ENCODE data around the gene PARP3.

The PARP3 gene

GRCh38 chr3:51949121-51949520, 7.0 kb downstream of the PARP3 start:
- no peak for DNase-seq

- no peak for DNase-seq
Observed at GRCh38 chr3:51950899-51951298, 8.7 kb downstream of the PARP3 start.

GRCh38 chr3:51953445-51953844, 11.3 kb downstream of the PARP3 start:
- DNase-seq = no peak

- DNase-seq = no peak
Observed at GRCh38 chr3:51954105-51954504, 11.9 kb downstream of the PARP3 start.

- DNase-seq = no peak
Observed at GRCh38 chr3:51954713-51955112, 12.6 kb downstream of the PARP3 start.

- no peak for DNase-seq
Observed at GRCh38 chr3:51955175-51955892, 13.2 kb downstream of the PARP3 start, which contains the start of gene GPR62. GPR62 (plus strand) TSS chr3:51955381; CDS start chr3:51955653, 272 bp downstream.

GRCh38 chr3:51955893-51956770, 14.0 kb downstream of the PARP3 start:
- DNase-seq = peak; percentile 52

GRCh38 chr3:51957520-51958205, 15.5 kb downstream of the PARP3 start:
- no peak for DNase-seq

GRCh38 chr3:51958603-51959521, 16.7 kb downstream of the PARP3 start:
- DNase-seq = no peak

GRCh38 chr3:51959651-51960050, 17.5 kb downstream of the PARP3 start:
- no peak for DNase-seq

GRCh38 chr3:51960386-51960785, 18.2 kb downstream of the PARP3 start:
- DNase-seq = no peak

- no peak for DNase-seq
Observed at GRCh38 chr3:51961011-51961410, 18.8 kb downstream of the PARP3 start.

- no peak for DNase-seq
Observed at GRCh38 chr3:51961602-51962569, 19.7 kb downstream of the PARP3 start.

GRCh38 chr3:51962854-51963530, 20.8 kb downstream of the PARP3 start:
- no peak for DNase-seq

- no peak for DNase-seq
Observed at GRCh38 chr3:51963951-51964451, 21.8 kb downstream of the PARP3 start.

- DNase-seq = no peak
Observed at GRCh38 chr3:51964521-51964920, 22.4 kb downstream of the PARP3 start.

GRCh38 chr3:51966016-51966415, 23.9 kb downstream of the PARP3 start:
- DNase-seq = no peak

- no peak for DNase-seq
Observed at GRCh38 chr3:51966486-51966885, 24.3 kb downstream of the PARP3 start.

- no peak for DNase-seq
Observed at GRCh38 chr3:51966922-51967383, 24.8 kb downstream of the PARP3 start.

Measured in CD4-positive, alpha-beta T cell treated with Interleukin-17A for 4 hours (primary cell).